Endothelial cell of umbilical vein (primary cell): Measurements from ENCODE around the gene GABRR2.

Source experiments
- CTCF ChIP-seq, 2 donors: IDR thresholded peaks; 1 replicate in 1 of 2; 2 replicates in 1 of 2; pipeline ENCODE4 v1.5.1; 2011; ENCODE audit warnings: low read length in 2 of 2, mild to moderate bottlenecking in 2 of 2, moderate library complexity in 2 of 2, control low read depth in 1 of 2, inconsistent platforms in 1 of 2, low read depth in 1 of 2; ENCODE audit not compliant: insufficient read depth in 1 of 2; ENCODE audit errors: extremely low read depth in 1 of 2
- EZH2 ChIP-seq: IDR thresholded peaks from 2 replicates; pipeline ENCODE4 v1.6.1; 2012; ENCODE audit warnings: borderline replicate concordance, low read depth, mild to moderate bottlenecking, moderate library complexity, low read length, inconsistent platforms; ENCODE audit not compliant: severe bottlenecking
- FOS ChIP-seq: IDR thresholded peaks from 2 replicates; pipeline ENCODE4 v1.6.1; 2011; ENCODE audit warnings: mild to moderate bottlenecking, low read length, moderate library complexity, borderline replicate concordance; ENCODE audit not compliant: insufficient read depth
- JUN ChIP-seq: IDR thresholded peaks from 2 replicates; pipeline ENCODE4 v1.6.1; 2011; ENCODE audit warnings: borderline replicate concordance, low read depth; ENCODE audit not compliant: insufficient read length, insufficient read depth
- POLR2A ChIP-seq: IDR thresholded peaks from 2 replicates; pipeline ENCODE4 v1.6.1; 2012; ENCODE audit warnings: low read depth, mild to moderate bottlenecking, control low read depth, low read length
- POLR2AphosphoS5 ChIP-seq: IDR thresholded peaks from 2 replicates; pipeline ENCODE4 v1.6.1; 2012; ENCODE audit warnings: low read depth, mild to moderate bottlenecking, control low read depth, low read length, moderate library complexity; ENCODE audit not compliant: insufficient read depth

GRCh38 chr6:89260310-89260709 lies 54.8 kb downstream of the GABRR2 start:
- no peak for TF ChIP-seq CTCF (IDR thresholded peaks at IDR 0.05; ENCODE audit: extremely low read depth in 1 of 2, insufficient read depth in 1 of 2, low read depth in 1 of 2, low read length in 2 of 2)
- no peak for TF ChIP-seq POLR2A
- no peak for TF ChIP-seq EZH2
- TF ChIP-seq POLR2AphosphoS5, result no peak
- TF ChIP-seq JUN, result no peak
- no peak for TF ChIP-seq FOS
